Lung microvascular endothelial cell (primary cell): ENCODE measurements around the gene SNCB. TPM values are rescaled to one million over a fixed set of nuclear protein-coding genes. Genes with fewer than 3 reads are reported as not detected.

Source experiments
- DNase-seq, 2 donors: peaks; one replicate each; pipeline versions ENCODE4 v3.0.0 to v3.0.0-alpha.2; 2010; ENCODE audit warnings: low read depth in 2 of 2
- total RNA-seq: library from RNA; depleted of rRNA; stranded (reverse); fragments of >200 nt; gene quantifications from 2 replicates; pipeline ENCODE4 v1.2.1, GENCODE V29; 2014

Gene SNCB
- total RNA-seq, 1 donor from 2014 or later: 0.99 TPM

DNA sequence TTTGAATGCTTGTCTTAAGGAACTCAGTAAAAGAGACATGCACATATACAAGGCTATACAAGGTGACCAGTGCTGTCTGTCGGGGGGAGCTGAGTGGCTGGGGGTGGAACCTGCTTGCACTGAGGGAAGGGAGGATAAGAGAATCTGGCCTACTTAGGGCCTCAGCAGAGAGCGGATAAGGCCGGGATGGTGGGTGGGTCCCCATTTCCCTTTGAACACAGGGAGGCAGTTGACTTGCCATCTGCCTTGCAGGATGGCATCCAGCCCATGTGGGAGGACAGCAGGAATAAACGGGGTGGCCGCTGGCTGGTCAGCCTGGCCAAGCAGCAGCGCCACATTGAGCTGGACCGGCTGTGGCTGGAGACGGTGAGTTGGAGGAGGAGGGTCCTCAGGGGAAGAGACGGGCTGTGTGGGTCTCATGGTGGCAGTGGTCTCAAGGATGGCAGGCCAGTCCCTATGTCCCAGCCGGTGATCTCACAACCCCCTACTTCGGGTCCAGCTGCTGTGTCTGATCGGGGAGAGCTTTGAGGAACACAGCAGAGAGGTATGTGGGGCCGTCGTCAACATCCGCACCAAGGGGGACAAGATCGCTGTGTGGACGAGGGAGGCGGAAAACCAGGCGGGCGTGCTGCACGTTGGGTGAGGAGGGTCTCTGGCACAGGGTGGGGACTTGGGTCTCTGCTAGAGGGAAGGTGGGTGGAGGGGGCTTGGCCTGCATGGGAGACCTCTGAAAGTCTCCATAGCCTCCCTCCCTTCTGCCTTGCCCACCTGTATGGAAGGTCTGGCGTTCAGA is 14.7 kb upstream of the SNCB start:
- DNase-seq: no peak

DNA sequence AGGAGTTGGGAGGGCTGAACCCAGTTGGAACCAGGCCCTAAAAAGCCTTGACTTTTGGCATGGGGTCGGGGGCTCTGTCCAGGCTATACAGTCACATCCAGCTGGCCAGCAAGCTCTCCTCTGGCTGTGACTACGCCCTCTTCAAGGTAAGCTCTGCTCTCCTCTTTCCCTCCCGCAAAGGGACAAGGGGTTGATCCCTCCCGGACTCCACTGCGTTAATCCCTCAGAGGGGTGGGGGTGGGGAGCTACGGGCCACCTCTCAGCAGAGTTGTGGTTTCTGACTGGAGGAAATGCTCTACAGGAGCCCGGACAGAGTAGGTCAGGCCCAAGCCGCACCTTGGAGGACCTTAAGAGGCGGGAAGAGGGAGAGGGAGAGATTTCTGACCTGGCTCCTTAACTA is 14.0 kb upstream of the SNCB start:
- DNase-seq: no peak

GRCh38 chr5:176643491-176644219 is 13.3 kb upstream of the SNCB start:
- no peak for DNase-seq

GRCh38 chr5:176642675-176643490 is 12.5 kb upstream of the SNCB start:
- DNase-seq: no peak

DNA sequence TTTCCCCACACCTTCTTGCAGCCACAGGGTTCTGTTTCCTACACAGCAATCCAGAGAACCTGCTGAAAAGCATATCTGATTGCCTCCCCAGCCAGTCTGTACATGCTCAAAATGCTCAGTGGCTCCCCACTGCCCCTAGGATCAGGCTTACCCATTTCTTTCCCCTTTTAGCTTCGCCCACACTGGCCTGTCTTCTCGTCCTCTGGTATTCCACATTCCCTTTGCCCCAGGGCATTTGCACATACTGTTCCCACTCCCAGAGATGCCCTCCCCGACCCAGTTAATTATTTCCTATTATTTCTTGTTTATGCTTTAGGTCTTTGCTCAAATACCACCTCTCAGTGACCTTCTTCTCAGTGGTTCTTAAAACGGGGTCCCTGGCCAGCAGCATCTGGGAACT is 10.3 kb upstream of the SNCB start:
- DNase-seq: no peak

GRCh38 chr5:176639981-176640380 is 9.6 kb upstream of the SNCB start:
- DNase-seq: no peak

GRCh38 chr5:176639208-176639607 is 8.9 kb upstream of the SNCB start:
- no peak for DNase-seq

- DNase-seq: no peak
Measured at GRCh38 chr5:176638437-176638836, 8.1 kb upstream of the SNCB start.

- DNase-seq: no peak
Measured at GRCh38 chr5:176637556-176637955, 7.2 kb upstream of the SNCB start.

DNA sequence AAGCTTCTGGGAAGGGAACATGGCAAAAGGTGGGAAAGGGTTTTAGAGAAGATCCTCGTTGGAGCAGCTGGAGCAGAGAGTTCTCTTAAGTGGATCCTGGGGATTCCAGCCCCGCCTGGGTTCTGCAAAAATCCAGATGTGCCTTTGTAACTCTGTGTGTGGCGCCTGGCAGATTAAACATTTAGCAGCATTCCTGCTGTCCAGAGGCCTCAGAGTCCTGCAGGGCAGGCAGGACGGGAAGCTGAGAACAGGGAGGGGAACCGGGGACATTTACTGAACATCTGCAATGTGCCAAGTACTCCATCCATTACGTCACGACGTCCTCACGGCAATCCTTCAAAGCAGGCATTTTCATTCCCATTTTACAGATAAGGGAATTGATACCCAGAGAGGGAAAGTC is 6.1 kb upstream of the SNCB start:
- DNase-seq: no peak

DNA sequence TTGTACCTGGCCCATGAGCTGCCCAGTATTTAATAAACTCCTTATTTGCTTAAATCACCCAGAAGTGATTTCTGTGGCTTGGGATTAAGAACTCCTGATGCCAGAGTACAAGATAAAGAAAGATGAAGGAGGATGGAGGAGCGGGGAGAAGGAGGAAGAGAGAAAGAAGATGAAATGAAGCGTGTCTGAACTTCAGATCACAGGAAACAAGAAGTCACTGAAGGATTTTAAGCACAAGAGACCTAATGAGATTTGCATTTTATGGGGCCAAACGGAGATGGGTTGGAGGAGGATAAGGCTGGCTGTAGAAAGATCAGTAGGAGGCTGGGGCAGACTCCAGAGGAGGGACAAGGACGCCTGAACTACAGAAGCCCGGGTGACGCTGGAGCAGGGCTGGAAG is 3.3 kb upstream of the SNCB start:
- DNase-seq: no peak

DNA sequence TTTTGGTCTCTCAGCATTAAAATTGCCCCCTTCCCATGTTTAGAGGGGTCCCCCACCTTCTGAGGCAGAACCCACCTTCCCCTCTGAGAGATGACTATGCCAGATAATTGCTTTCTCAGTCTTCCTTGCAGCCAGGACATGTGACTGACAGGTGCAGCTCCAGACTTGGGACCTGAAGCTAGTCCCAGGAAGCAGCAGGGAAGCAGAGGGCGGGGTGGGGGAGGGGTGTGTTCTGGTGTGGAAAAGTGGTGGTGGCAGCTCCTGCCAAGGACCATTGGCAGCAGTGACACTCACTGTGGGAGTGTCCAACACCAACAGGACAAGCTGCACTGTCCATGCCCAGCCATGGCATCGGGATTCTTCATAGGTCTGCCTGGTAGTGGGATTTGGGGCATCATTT is 2.4 kb upstream of the SNCB start:
- no peak for DNase-seq

DNA sequence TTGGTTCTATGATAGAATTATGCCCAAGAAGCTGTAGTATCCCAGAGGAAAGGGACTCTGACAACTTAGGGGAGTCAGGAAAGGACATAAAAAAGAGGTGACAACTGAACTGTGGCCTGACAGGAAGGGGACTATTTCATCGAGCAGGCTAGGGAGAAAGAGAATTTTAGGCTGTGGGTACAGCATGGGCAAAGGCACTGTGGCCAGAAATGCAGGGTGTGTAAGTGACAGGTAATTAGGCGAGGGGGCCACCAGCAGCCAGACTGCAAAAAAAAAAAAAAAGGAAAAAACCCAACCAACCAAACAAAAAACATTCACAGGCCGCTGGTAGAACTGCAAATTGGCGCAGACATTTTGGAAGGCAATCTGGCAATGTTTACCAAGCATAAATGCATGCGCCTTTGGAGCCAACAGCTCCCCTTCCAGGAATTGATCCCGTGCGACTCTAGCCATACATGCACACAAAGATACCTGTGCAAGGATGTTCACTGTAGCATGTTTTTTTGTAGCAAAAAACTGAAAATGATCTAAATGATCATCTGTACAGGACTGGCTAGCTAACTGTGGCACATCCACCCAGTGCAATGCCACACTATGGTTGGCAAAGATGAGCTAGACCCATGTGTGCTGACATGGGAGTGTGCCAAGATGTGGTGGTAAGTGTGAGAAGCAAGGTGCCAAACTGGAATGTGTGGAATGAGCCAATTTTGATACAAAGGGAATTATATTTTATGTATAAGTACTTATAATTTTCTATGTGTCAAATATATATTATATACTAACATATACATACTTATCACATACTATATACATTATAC is 1.3 kb upstream of the SNCB start:
- no peak for DNase-seq

- DNase-seq: no peak
Measured at GRCh38 chr5:176630681-176631222, 418 bp upstream of the SNCB start.

- DNase-seq: no peak
Measured at GRCh38 chr5:176629317-176629852, 949 bp downstream of the SNCB start.

GRCh38 chr5:176628406-176629228 is 1.7 kb downstream of the SNCB start:
- peak in 1 of 2 donors; percentile 77 for DNase-seq

GRCh38 chr5:176627582-176627981 is 2.8 kb downstream of the SNCB start:
- no peak for DNase-seq

- DNase-seq: no peak
Measured at GRCh38 chr5:176626876-176627236, 3.5 kb downstream of the SNCB start.

- DNase-seq: peak in 1 of 2 donors; percentile 52
Measured at GRCh38 chr5:176625966-176626875, 4.1 kb downstream of the SNCB start.
